ENCODE results near the gene PSMB8.
A peak's percentile ranks its signal among the peaks of the same experiment; 100 is the strongest.

The PSMB8 gene

DNA sequence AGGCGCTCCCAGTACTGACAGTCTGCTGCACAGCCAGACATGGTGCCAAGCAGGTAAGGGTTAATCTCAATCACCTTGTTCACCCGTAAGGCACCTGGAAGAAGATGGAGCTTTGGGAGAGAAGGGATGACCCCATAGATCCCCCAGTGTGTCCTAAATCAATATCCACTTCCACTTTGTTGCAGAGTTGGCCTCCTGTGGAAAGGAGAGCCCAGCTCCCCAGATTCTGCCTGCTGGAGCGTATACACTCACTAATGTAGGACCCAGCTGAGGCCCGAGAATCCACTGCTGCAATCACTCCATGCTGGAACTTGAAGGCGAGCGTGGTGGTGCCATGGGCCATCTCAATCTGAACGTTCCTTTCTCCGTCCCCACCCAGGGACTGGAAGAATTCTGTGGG, 1.2 kb downstream of the PSMB8 start:
- DNase-seq, result no peak
- Mint-ChIP-seq H3K36me3 (ENCODE audit: low read depth) (no peaks in the 10 kb centered on the region), H3K27ac (no peak overlapping the region), H3K9me3 (peaks cover 3% of the 10 kb centered on the region), H3K27me3 (ENCODE audit: low read depth, poor library complexity) (peaks cover 93% of the 10 kb centered on the region), H3K4me1 (peaks cover 15% of the 10 kb centered on the region), H3K4me3 (peak overlapping the region; percentile 13)
- TF ChIP-seq, protein P1, sequence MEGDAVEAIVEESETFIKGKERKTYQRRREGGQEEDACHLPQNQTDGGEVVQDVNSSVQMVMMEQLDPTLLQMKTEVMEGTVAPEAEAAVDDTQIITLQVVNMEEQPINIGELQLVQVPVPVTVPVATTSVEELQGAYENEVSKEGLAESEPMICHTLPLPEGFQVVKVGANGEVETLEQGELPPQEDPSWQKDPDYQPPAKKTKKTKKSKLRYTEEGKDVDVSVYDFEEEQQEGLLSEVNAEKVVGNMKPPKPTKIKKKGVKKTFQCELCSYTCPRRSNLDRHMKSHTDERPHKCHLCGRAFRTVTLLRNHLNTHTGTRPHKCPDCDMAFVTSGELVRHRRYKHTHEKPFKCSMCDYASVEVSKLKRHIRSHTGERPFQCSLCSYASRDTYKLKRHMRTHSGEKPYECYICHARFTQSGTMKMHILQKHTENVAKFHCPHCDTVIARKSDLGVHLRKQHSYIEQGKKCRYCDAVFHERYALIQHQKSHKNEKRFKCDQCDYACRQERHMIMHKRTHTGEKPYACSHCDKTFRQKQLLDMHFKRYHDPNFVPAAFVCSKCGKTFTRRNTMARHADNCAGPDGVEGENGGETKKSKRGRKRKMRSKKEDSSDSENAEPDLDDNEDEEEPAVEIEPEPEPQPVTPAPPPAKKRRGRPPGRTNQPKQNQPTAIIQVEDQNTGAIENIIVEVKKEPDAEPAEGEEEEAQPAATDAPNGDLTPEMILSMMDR (IDR thresholded peaks at IDR 0.05), result no peak

DNA sequence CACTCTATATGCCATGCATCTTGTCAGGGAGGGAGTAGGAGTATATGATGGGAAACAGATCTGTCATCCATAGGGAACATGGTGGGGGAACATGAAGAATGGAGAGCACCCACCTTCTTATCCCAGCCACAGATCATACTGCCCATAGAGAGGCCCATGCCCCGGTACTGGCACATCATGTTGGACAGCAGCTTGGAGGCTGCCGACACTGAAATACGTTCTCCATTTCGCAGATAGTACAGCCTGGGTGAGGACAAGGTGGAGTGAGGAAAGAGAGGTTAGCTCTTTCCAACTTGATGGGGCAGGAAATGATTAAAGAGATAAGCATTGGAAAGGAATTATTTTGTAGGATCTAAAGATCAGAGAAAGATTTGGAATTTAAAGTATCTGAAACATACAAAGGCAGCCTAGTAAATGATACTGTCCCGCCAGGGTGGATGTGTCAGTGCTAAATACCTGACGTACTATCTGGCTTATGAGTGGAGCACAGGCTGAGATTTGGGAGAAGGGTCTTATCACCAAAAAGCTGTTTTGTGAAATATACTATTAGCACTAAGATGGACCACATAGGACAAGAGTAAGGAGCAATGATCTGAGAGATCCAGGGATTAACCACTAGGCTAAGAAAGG, 1.7 kb downstream of the PSMB8 start:
- peaks cover 3% of the 10 kb centered on the region for H3K9me3 Mint-ChIP-seq
- H3K27me3 Mint-ChIP-seq (ENCODE audit: low read depth, poor library complexity), result peaks cover 93% of the 10 kb centered on the region
- peaks cover 20% of the 10 kb centered on the region for H3K4me1 Mint-ChIP-seq
- no peak overlapping the region for H3K27ac Mint-ChIP-seq
- DNase-seq, result no peak
- no peaks in the 10 kb centered on the region for H3K36me3 Mint-ChIP-seq (ENCODE audit: low read depth)
- TF ChIP-seq, protein P1 (IDR thresholded peaks at IDR 0.05), result no peak
- H3K4me3 Mint-ChIP-seq, result no peak overlapping the region

DNA sequence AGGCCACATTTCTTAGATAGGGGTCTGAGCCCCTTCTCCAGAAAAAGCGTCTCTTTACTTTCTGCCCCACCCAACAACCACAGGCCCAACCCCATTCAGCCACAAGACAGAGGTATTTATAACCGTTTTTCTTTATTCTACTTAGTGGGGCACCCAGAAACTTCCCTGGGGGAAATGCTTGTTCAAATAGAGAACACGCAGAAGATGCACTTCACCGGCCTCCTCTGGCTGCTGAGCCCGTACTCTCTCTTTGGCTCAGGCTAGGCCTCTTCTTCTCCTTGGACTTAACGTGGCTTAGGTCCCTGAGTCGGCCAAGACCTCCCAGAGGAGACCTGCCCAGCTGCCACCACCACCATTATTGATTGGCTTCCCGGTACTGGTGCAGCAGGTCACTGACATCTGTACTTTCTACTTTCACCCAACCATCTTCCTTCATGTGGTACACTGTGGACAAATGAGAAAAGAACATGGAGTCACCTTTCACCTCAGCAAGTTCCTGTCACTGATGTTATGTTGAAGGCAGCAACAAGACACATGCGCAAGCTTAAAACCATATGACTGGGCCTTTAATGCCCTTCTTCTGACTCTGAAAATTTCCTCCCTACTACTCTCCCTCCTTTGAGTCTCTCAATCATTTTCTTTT, 3.1 kb downstream of the PSMB8 start:
- Mint-ChIP-seq H3K27ac (no peak overlapping the region), H3K27me3 (ENCODE audit: low read depth, poor library complexity) (peaks cover 93% of the 10 kb centered on the region), H3K4me3 (no peak overlapping the region), H3K4me1 (peaks cover 26% of the 10 kb centered on the region), H3K36me3 (ENCODE audit: low read depth) (no peaks in the 10 kb centered on the region), H3K9me3 (peaks cover 3% of the 10 kb centered on the region)
- DNase-seq, result no peak
- TF ChIP-seq, protein P1 (IDR thresholded peaks at IDR 0.05), result no peak

DNA sequence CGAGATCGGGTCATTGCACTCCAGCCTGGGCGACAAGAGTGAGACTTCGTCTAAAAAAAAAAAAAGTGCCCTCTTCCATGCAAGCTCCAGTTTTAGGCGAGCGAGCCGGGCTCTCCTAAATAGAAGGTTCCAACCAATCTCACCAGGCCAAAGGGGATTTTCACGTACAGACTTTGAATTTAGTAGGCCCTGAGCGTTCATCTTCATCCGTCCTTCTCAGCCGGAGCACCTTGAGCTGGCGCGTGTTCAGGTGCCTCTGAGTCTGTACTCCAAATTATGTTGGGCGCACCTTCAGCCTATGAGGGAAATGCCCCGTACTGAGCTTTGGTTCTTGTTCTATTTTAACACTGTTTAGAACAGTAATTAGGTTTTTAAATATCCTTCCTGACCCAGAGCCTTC, 4.5 kb downstream of the PSMB8 start:
- Mint-ChIP-seq H3K4me1 (peaks cover 21% of the 10 kb centered on the region), H3K27me3 (ENCODE audit: low read depth, poor library complexity) (peaks cover 93% of the 10 kb centered on the region), H3K36me3 (ENCODE audit: low read depth) (no peaks in the 10 kb centered on the region), H3K27ac (no peak overlapping the region), H3K9me3 (peaks cover 3% of the 10 kb centered on the region), H3K4me3 (no peak overlapping the region)
- TF ChIP-seq, protein P1 (IDR thresholded peaks at IDR 0.05), result no peak
- no peak for DNase-seq

DNA sequence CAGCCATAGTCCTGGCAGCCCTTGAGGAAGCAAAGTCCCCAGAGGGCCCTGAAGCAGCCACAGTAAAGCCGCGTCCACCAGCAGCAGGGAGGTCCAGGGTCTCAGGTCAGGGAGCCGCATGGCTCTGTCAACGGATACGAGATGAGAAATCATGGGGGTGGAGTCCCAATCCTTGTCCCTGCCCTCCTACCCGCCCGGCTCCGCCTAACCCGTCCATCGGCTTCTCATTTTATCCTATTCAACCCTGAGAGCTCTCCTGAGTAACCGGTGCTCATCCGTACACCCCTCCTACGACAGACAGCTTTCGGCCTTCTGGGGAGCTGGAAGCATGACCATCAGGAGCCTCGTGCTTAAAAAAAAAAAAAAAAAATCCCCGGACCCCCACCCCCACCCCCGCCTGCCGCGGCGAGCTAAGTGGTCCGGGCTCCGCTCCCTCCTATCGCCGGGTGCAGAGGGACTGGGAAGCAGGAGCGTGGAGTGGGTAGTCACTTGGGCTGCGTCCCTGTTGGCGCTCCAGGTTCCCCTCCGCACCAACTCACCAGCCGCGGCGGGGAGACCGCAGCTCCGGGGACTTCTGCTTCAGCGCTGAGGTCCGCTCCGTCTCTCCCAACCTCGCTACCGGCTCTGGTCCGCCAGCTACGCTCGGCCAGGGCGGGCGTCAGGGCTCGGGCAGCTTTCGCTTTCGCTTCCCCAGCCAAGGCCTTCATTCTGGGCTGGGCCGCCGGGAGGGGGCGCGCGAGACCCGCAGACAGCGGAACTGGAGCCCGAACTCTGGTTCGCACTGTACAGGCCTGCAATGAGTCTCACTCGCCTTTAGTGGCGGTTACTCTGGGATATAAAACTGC, 5.5 kb downstream of the PSMB8 start, which contains the start of gene TAP2:
TAP2 (minus strand) TSS at position 626 of the 845 bp plus-strand sequence; CDS start at position 120, 506 bp downstream.
- Mint-ChIP-seq H3K9me3 (peaks cover 3% of the 10 kb centered on the region), H3K27me3 (ENCODE audit: low read depth, poor library complexity) (peaks cover 93% of the 10 kb centered on the region), H3K27ac (no peak within 1 kb of the TSS), H3K36me3 (ENCODE audit: low read depth) (no peaks in the 10 kb centered on the region), H3K4me1 (peaks cover 12% of the 10 kb centered on the region), H3K4me3 (peak within 1 kb of the TSS; percentile 85)
- TF ChIP-seq, protein P1 (IDR thresholded peaks at IDR 0.05), result peak; percentile 93
- peak; percentile 99 for DNase-seq
